Caki2 (cell line): ENCODE measurements around the gene RBCK1. TPM values are rescaled to one million over a fixed set of nuclear protein-coding genes. Genes with fewer than 3 reads are reported as not detected.
A peak's percentile ranks its signal among the peaks of the same experiment; 100 is the strongest.
"Not testable (repeated sequence)": the region's sequence is repeated elsewhere in the genome, so short reads cannot be mapped to it uniquely, and the experiment has no call there.

ENCODE experiments used
- DNase-seq: peaks from one replicate; pipeline ENCODE4 v3.0.0-alpha.2; 2015; ENCODE audit warnings: low read depth
- in situ Hi-C: cut with HindIII; loops from 2 replicates; pipeline ENCODE4 v1.10.0; 2016; ENCODE audit warnings: low sequenced_read_pairs, low pct_unique_long_range_greater_than_20kb, mixed read lengths
- total RNA-seq: library from RNA; depleted of rRNA; stranded (reverse); fragments of >200 nt; shearing (Covaris generic); gene quantifications from 2 replicates; pipeline ENCODE4 v1.2.3, GENCODE V29; 2014; ENCODE audit warnings: low replicate concordance

RBCK1 gene
- total RNA-seq, 1 experiment from 2014 or later = 298 TPM

DNA sequence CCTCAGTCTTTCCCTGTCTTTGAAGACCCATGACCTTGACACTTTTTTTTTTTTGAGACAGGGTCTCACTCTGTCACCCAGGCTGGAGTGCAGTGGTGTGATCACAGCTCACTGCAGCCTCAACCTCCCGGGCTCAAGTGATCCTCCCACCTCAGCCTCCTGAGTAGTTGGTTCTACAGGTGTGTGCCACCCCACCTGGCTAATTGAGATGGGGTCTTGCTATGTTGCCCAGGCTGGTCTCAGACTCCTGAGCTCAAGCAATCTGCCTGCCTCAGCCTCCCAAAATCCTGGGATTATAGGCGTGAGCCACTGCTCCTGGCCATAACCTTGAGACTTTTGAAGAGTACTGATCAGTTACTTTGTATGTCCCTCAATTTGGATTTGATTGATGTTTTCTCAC lies 14.8 kb upstream of the RBCK1 start:
- in situ Hi-C loops = not testable (repeated sequence)

DNA sequence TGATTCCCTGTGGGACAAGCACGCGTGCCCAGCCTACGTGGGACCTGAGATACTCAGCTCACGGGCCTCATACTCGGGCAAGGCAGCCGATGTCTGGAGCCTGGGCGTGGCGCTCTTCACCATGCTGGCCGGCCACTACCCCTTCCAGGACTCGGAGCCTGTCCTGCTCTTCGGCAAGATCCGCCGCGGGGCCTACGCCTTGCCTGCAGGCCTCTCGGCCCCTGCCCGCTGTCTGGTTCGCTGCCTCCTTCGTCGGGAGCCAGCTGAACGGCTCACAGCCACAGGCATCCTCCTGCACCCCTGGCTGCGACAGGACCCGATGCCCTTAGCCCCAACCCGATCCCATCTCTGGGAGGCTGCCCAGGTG lies 11.9 kb upstream of the RBCK1 start:
- in situ Hi-C loops = no loop called here
- no peak for DNase-seq

More for the DNA sequence above, 14.8 kb upstream of the RBCK1 start:
- DNase-seq = not testable (repeated sequence)

DNA sequence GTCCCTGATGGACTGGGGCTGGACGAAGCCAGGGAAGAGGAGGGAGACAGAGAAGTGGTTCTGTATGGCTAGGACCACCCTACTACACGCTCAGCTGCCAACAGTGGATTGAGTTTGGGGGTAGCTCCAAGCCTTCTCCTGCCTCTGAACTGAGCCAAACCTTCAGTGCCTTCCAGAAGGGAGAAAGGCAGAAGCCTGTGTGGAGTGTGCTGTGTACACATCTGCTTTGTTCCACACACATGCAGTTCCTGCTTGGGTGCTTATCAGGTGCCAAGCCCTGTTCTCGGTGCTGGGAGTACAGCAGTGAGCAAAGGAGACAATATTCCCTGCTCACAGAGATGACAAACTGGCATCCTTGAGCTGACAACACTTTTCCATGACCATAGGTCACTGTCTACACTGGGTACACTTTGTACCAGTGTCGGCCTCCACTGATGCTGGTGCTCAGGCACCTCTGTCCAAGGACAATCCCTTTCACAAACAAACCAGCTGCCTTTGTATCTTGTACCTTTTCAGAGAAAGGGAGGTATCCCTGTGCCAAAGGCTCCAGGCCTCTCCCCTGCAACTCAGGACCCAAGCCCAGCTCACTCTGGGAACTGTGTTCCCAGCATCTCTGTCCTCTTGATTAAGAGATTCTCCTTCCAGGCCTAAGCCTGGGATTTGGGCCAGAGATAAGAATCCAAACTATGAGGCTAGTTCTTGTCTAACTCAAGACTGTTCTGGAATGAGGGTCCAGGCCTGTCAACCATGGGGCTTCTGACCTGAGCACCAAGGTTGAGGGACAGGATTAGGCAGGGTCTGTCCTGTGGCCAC lies 11.3 kb upstream of the RBCK1 start:
- DNase-seq = no peak
- in situ Hi-C loops = no loop called here

DNA sequence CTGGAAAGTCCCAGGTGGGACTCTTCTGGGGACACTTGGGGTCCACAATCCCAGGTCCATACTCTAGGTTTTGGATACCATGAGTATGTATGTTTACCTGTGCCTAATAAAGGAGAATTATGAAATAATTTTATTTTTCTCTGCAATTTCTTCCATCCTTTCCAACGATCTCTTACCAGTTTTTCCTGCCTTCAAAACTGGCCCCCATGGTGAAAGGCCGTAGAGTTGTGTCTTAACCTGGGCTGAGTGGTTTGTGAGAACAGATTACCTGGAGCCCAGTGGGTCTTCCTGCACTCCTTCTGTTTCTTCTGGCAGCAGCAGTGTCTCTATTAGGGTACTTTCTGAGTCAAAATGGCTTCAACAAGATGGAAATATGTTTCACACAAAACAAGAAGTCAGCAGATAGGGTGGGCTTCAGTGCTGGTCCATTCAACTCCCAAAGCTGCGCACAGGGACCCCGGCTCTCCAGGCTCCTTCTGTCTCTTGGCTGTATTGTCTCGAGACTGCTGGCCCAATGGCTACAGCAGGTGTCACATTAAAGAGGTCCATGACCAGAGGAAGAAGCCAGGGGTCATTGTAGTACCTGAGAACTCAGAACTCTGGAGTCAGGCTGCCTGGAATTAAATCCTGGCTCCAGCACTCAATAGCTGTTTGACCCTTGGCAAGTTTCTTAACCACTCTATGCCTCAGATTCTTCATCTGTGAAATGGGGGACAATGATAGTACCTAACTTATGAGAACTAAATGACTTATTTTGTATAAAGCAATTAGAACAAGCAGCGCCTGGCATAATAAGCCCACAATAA lies 10.5 kb upstream of the RBCK1 start:
- DNase-seq = no peak
- in situ Hi-C loops = no loop called here

DNA sequence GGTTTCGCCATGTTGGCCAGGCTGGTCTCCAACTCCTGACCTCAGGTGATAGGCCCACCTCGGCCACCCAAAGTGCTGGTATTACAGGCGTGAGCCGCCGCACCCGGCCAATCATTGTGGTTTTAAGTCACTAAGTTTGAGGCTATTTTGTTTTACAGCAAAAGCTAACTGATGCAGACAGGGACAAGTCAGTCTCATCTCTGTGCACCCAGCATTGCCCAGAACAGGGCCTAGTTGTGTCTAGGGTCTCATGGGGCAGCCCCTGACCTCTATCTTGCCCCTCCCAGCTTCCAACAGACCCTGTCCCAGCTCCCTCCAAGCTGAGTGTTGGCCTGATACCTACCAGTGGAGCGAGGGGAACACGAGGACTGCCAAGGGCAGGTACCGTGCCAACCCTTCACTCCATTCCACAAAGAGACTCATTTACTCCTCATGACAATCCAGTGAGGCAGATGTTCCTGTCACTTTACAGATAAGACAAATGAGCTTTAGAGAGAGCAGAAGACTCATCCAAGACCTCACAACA lies 8.9 kb upstream of the RBCK1 start:
- no peak for DNase-seq
- in situ Hi-C loops = no loop called here

DNA sequence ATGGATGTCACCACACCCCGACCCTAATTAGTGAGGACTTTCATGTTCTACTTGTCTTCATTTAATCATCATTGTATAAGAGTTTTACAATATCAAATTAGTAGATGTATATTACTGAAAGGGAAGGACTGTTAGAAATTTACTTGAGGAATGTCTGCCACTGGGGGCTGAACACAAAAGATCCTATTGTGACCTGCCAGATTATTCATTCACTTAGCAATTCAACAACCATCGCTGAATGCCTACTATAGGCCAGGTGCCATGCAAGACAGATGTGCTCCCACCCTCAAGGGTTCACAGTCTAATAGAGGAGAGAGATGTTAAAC lies 8.0 kb upstream of the RBCK1 start:
- in situ Hi-C loops = no loop called here
- no peak for DNase-seq

DNA sequence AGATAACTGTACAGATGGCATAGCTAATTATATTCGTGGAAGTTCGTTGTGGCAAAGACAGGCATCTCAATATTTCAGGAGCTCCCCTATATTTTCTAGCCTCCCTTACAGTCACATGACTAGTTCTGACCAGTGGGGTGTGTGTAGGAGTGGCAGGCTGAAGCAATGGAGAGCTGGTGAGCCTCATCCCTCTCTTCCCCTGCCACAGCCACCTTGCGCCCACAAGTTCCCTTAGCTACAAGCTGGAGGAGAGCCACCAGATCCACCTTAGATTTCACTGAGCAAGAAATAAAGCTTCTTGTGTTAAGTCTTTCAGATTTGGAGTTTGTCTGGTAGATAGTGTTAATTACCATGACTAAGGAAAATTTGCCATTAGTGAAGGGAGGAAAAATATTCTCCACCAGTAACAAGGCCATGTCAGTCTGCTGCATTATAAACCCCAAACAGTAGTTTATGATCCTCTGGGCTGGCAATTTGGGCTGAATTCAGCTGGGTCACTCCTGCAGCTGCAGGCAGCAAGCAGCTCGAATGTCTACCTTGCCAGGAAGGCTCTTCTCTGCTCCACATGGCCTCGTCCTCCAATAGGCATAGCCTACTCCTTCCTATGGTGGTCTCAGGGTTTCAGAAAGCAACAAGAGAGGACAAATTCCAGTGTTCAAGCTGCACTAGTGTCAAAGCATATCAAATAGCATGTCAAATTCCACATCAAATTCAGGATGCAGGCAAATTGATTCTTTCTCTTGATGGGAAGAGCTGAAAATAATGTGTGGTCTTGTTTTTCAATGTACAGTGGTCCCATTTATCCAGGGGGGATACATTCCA lies 7.4 kb upstream of the RBCK1 start:
- in situ Hi-C loops = no loop called here
- DNase-seq = peak; percentile 73

DNA sequence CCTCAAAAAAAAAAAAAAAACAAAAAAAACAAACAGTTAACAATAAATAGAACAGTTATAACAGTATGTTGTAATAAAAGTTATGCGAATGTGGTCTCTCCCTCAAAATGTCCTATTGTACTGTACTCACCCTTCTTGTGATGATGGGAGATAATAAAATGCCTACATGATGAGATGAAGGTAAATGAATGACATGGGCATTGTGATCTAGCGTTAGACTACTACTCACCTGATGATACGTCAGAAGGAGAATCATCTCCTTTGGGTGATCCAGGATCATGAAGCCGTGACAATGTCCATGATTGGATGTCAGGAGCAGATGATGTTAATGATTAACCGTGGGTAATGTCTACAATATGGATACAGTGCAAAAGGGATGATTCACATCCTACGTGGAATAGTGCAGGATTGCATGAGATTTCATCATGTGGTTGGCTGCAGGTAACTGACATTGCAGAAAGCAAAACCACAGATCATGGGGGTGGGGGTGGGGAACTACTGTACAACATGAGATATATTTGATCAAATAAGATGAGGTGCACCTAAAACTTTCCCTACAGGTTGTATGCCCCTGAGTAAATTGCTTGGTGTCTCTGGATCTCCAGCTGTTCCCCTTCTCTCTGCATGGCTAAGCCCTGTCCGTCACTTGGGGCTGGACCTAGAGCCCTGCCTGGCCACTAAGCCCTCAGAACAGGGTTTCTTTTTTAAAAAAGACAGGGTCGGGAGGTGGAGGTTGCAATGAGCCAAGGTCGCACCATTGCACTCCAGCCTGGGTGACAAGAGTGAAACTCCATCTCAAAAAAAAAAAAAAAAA lies 6.2 kb upstream of the RBCK1 start:
- DNase-seq = peak; percentile 100
- in situ Hi-C loops = no loop called here

DNA sequence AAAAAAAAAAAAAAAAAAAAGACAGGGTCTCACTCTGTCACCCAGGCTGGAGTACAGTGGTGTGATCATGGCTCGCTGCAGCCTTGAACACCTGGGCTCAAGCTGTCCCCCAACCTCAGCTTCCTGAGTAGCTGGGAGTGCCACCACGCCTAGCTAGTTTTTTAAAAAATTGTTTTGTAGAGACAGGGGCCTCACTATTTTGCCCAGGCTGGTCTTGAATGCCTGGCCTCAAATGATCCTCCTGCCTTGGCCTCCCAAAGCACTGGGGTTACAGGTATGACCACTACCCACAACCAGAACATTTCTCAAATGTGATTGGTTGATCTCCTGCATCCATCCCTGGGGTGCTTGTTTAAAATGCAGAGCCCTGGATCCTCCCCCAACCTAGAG lies 5.6 kb upstream of the RBCK1 start:
- in situ Hi-C loops = no loop called here
- DNase-seq = no peak

DNA sequence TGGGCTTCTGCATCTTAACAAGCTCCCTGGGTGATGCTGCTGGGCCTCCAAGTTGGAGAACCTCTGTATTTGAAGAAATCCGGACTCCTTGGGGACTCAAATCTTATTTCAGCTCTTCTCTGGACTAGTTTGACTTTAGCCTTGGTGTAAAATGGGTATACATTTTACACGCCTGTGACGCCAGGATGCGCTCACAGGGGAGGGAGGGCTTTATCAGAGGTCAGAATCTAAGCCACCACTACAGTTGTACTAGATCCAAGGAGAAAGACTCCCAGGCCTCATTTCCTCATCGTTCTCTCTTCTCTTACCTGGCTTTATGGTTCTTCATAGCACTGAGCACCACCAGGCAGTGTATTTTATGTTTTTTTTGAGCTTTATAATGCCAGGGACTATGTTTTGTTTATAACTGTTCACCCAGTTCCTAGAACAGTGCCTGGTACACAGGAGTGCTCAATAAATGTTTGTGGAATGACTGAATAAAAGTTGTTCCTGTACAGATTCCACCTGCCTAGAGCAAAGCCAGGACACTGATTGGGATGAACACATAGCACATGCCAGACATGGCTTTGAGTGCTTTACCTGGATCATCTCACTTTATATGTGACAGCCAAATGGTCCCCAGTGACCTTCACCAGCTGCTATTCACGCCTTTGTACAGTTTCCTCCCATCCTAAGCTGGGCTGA lies 5.1 kb upstream of the RBCK1 start:
- DNase-seq = no peak
- in situ Hi-C loops = no loop called here

DNA sequence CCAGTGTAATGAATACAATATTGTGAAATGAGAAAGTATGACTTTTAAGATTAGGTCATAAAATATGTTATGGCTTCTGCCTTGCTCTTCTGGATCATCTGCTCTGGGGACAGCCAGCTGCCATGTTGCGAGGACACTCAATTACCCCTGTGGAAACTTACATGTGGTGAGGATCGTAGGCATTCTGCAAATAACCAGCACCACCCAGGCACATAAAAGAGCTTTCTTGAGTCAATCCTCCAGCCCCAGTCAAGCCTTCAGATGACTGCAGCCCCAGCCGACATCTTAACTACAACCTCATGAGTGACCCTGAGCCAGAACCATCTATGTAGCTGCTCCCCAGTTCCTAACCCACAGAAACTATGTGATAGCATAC lies 4.5 kb upstream of the RBCK1 start:
- DNase-seq = no peak
- in situ Hi-C loops = no loop called here

DNA sequence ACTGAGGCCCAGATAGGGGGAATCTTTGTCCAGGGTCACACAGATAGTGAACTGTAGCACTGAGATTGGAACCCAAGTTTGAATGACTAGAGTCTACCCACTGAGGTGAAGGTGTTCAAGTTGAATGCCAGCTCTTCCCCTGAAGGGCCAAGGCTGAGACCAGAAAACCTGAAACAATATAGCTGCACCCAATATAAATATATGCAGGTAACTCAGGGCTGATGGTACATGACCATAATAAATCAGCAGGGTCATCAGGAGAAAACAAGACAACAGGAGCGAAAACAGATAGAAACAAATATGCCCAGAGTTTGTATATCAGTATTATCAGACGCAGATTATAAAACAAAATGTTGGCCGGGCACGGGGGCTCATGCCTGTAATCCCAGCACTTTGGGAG lies 4.0 kb upstream of the RBCK1 start:
- DNase-seq = no peak
- in situ Hi-C loops = no loop called here

DNA sequence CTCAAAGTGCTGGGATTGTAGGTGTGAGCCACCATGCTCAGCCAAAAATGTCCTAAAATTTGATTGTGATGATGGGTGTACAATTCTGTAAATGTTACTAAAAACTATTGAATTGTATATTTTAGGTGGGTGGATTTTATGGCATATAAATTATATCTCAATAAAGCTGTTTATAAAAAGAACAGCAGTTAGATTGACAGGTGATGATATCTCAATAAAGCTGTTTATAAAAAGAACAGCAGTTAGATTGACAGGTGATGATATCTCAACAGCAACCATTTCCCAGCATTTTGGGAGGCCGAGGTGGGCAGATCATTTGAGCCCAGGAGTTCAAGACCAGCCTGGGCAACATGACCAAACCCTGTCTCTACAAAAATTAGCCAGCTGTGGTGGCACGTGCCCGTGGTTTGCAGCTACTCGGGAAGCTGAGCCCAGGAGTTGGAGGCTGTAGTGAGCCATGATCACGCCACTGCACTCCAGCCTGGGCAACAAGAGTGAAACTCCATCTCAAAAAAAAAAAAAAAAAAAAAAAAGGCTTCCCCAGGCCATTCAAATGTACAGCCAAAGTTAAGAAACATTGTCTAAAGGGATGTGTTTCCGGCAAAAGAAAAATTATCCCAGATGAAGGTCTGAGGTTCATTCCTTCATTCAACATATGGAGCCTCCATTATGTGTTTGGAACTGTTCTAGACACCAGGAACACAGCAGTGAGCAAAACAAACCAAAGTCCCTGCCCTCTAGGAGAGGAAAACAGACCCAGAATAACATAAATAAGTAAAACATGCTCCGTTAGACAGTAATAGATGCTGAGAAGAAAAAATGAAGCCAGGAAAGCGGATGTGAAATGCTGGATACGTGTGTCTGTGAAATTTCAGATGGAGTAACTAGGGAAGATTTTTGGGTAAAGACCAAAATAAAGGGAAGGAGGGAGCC lies 1.6 kb upstream of the RBCK1 start:
- no peak for DNase-seq
- in situ Hi-C loops = no loop called here

DNA sequence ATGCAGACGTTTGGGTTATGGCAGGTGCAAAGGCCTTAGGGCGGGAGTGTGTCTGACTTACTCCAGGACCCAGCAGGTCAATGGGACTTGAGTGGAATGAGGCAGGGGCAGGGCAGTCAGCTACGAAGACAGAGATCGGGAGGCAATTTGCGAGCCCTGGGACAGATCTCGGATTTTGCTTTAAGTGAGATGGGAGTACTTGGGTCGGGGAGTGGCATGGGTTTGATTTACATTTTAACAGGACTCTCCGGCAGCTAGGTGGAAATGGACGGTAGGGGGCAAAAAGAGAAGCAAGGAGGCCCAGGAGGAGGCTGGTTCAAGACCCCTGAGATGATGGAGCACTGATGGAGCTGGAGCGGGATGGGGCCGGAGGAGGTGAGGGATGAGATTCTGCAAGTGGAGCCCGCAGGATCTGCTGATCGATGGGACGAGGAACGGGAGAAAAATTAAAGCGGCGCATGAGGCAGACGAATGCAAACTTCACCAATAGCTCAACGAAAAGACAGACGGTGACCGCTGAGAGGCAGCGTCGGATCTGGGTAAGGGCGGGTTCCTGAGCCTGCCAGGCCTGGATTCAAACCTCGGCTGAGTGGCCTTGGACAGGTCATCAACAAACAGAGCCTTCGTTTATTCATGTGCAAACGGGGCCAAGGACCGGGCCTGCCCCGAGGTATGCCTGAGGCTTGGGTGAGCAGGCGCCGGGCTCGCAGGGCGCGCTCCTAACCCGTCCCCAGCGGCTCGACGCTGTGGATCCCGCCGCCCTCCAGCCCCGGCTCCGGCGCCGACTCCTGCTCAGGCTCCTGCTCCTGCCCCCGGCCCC lies 756 bp upstream of the RBCK1 start:
- peak; percentile 91 for DNase-seq
- in situ Hi-C loops = no loop called here

DNA sequence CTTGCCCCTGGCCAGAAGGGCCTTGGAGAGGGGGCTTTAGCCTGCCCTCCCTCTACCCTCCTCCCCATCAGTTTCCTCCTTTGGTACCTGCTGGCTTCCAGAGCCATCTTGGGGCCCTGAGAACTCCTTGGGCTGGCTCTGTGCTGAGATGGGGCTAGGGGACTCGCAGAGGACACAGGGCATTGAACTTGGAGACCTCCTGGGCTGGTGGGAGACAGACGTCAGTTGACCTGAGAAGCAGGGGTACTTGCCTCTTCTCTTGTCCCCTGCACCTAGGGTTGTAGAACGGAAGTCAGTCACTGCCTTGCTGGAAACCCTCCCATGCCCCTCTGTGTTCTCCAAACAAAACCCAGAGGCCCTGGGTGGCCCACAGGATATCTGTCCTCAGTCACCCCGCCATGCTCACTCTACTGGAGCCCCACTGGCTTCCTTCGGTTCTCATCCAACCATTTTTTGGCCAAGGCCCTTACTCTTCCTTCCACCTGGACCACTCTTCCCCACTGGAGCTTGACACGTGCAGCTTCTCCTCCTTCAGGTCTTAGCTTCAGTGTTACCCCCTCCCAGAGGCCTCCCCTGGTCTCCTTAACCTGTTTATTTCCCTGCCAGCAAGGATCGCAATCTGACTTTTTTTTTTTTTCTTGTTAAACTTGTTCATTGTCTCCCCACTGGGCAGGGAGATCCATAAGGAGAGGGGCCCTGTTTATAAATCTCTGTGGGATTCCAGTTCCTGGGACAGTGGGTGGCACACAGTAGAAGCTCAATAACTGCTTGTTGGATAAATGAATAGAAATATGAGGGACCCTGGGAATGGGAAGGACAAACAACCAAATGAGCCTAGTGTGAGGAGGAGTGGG lies 971 bp downstream of the RBCK1 start:
- in situ Hi-C loops = no loop called here
- DNase-seq = no peak
